ENCODE data around the gene FAM20C. TPM values are rescaled to one million over a fixed set of nuclear protein-coding genes. Genes with fewer than 3 reads are reported as not detected.

The FAM20C gene
- total RNA-seq, 1 donor from 2014 or later, result 90.8 TPM

- DNase-seq (ENCODE audit: low spot score in 2 of 2), result no peak
- Histone ChIP-seq H3K9me3 (no peaks in the 10 kb centered on the region), H3K27me3 (no peaks in the 10 kb centered on the region), H3K4me3 (no peak overlapping the region), H3K27ac (no peak overlapping the region), H3K4me1 (no peaks in the 10 kb centered on the region), H3K36me3 (no peaks in the 10 kb centered on the region)
- intact Hi-C loops (cut with DNase I), result no loop called here
- TF ChIP-seq CTCF (IDR thresholded peaks at IDR 0.05), result no peak
These were observed 26.6 kb upstream of the FAM20C start for GRCh38 chr7:165661-166337.

- H3K4me1 ChIP-seq, result no peaks in the 10 kb centered on the region
- H3K27me3 ChIP-seq, result no peaks in the 10 kb centered on the region
- intact Hi-C loops (cut with DNase I), result no loop called here
- no peak overlapping the region for H3K4me3 ChIP-seq
- no peak overlapping the region for H3K27ac ChIP-seq
- no peaks in the 10 kb centered on the region for H3K9me3 ChIP-seq
- no peaks in the 10 kb centered on the region for H3K36me3 ChIP-seq
- no peak for DNase-seq (ENCODE audit: low spot score in 2 of 2)
- TF ChIP-seq CTCF (IDR thresholded peaks at IDR 0.05), result no peak
These were observed 25.9 kb upstream of the FAM20C start for GRCh38 chr7:166338-167060.

GRCh38 chr7:167090-167855 lies 25.1 kb upstream of the FAM20C start:
- no peaks in the 10 kb centered on the region for H3K36me3 ChIP-seq
- H3K9me3 ChIP-seq, result no peaks in the 10 kb centered on the region
- no peak for DNase-seq (ENCODE audit: low spot score in 2 of 2)
- H3K27me3 ChIP-seq, result no peaks in the 10 kb centered on the region
- no peaks in the 10 kb centered on the region for H3K4me1 ChIP-seq
- no peak for TF ChIP-seq CTCF (IDR thresholded peaks at IDR 0.05)
- intact Hi-C loops (cut with DNase I), result no loop called here
- H3K27ac ChIP-seq, result no peak overlapping the region
- H3K4me3 ChIP-seq, result no peak overlapping the region

GRCh38 chr7:167976-168791 lies 24.2 kb upstream of the FAM20C start:
- no peak for TF ChIP-seq CTCF (IDR thresholded peaks at IDR 0.05)
- Histone ChIP-seq H3K4me1 (no peaks in the 10 kb centered on the region), H3K27ac (no peak overlapping the region), H3K27me3 (no peaks in the 10 kb centered on the region), H3K4me3 (no peak overlapping the region), H3K36me3 (no peaks in the 10 kb centered on the region), H3K9me3 (no peaks in the 10 kb centered on the region)
- intact Hi-C loops (cut with DNase I), result no loop called here
- no peak for DNase-seq (ENCODE audit: low spot score in 2 of 2)
